NOMO-1 treated with dmso at 0.1 percent for 144 hours (cell line): ENCODE results near the gene DCAF12L1.

Experiments
- DNase-seq: peaks from one replicate; lab custom pipeline; 2025; ENCODE audit not compliant: unreplicated experiment; lab: John Stamatoyannopoulos, UW

DCAF12L1 gene

GRCh38 chrX:126552313-126553022, at the start of gene DCAF12L1:
TSS of gene DCAF12L1 (minus strand) at chrX:126552814. CDS start at chrX:126552608, 206 bp downstream.
- no peak for DNase-seq

GRCh38 chrX:126580877-126581276, 28.3 kb upstream of the DCAF12L1 start:
- DNase-seq, result no peak

DNA sequence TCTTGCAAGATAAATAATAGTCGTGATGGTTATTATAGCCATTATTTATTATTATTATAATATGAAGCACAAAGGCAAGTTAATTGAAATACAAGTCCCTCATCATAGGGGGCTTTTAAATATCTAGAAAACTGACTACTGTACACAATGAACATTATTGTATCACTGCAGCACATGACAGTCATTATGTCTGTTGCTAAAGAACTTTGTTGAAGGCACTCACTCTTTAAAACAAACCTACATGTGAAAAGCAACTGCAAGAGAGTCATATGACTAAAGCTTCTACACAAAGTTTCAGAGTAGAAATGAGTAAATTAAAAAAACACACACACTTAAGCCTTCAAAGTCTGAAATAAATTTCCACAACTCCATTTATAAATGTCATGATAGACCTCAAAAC, 23.3 kb upstream of the DCAF12L1 start:
- DNase-seq, result no peak

DNA sequence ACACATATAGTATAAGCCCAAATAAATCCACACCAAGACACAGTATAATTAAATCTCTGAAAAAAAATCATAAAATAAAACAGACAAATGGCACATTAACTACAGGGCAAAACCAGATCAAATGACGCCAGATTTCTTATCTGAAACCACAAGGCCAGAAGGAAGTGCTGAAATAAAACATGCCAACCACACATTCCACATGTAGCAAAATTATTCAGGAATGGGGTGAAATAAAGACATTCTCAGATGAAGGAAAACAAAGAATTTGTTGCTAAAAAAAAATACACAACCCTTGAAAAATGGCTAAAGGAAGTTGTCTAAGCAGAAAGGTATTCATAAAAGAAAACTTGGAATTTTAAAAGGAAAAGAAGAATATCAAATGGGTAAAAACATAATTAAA, 4.5 kb upstream of the DCAF12L1 start:
- no peak for DNase-seq

GRCh38 chrX:126551725-126552312, 795 bp downstream of the DCAF12L1 start:
- DNase-seq, result no peak

DNA sequence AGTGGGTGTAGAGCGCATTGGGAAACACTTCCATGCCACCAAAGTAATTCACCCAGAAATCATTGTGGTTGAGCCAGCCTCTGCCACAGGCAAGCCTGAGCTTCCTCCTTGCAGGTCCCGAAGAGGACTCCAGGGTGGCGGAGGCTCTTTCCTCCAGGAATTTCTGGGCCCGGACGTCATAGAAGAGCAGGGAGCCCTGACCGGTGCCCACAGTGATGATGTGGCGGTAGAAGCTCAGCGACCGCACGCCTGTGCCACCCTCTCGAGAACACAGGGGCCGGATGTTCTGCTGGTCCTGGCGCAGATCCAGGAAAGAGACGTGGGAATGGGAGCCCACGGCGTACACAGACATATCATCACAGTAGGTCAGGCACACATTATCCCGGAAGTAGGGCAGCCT, 1.3 kb downstream of the DCAF12L1 start:
- no peak for DNase-seq

DNA sequence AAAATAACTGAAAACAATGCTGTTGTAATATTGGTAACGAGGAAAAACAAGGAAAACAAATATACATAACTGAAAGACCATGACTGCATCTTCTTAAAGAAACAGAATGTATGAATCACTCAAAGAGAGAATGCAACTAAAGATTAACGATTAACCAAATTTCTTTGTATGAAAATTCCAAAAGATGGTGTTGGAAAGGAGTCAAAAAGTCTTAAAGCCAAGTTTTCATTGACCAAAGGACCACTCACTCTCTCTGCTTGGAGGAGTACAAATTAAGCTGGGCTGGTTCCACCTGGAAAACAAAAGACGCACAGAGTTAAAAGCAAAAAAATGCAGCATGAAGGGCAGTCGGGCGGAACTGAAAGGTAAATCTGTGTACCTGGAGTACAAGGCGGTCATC, 1.8 kb downstream of the DCAF12L1 start:
- DNase-seq, result no peak

- DNase-seq, result no peak
Measured at GRCh38 chrX:126509923-126510322, 42.7 kb downstream of the DCAF12L1 start.
